Ascending aorta (tissue), 2 donors: ENCODE measurements around the gene TTL. TPM values are rescaled to one million over a fixed set of nuclear protein-coding genes. Genes with fewer than 3 reads are reported as not detected.
"Not testable (repeated sequence)": the region's sequence is repeated elsewhere in the genome, so short reads cannot be mapped to it uniquely, and the experiment has no call there.

ENCODE experiments used
- DNase-seq, 2 donors: peaks; one replicate each; pipeline ENCODE4 v3.0.0-alpha.2; 2019; ENCODE audit warnings: low spot score in 2 of 2
- H3K27ac ChIP-seq, 2 donors: fragments of 200-600 bp; sonication (generic); one replicate each; pipeline ENCODE4 v1.5.1; 2016 to 2017; ENCODE audit warnings: mild to moderate bottlenecking in 1 of 2
- H3K27me3 ChIP-seq: fragments of 200-600 bp; sonication (generic); one replicate; pipeline ENCODE4 v1.5.1; 2017
- H3K36me3 ChIP-seq, 2 donors: fragments of 200-600 bp; sonication (generic); one replicate each; pipeline ENCODE4 v1.5.1; 2016
- H3K4me1 ChIP-seq, 2 donors: fragments of 200-600 bp; sonication (generic); one replicate each; pipeline ENCODE4 v1.5.1; 2016 to 2017; ENCODE audit warnings: mild to moderate bottlenecking in 1 of 2
- H3K4me3 ChIP-seq, 2 donors: fragments of 200-600 bp; sonication (generic); one replicate each; pipeline ENCODE4 v1.5.1; 2016 to 2017; ENCODE audit warnings: mild to moderate bottlenecking in 1 of 2
- H3K9me3 ChIP-seq, 2 donors: fragments of 200-600 bp; sonication (generic); one replicate each; pipeline ENCODE4 v1.5.1; 2016
- intact Hi-C: fragments of 100-400 bp; cut with DNase I; formaldehyde crosslinking; loops from one replicate; pipeline ENCODE4 v1.15.1; 2023
- total RNA-seq: library from RNA; depleted of rRNA; stranded (reverse); fragments of >200 nt; gene quantifications from one replicate; pipeline ENCODE4 v1.1.0, GENCODE V29; 2016
- TF ChIP-seq, protein P1 (sequence below), 3 experiments: fragments of 200-600 bp in 2 of 3; fragments of 450-650 bp in 1 of 3; sonication (generic) in 2 of 3; IDR thresholded peaks; one replicate each; pipeline ENCODE4 v1.5.1; 2016 to 2019; ENCODE audit warnings: antibody characterized with exemption in 3 of 3, mild to moderate bottlenecking in 1 of 3, moderate library complexity in 1 of 3

TTL gene
- total RNA-seq, 1 donor from 2014 or later = 3.2 TPM

DNA sequence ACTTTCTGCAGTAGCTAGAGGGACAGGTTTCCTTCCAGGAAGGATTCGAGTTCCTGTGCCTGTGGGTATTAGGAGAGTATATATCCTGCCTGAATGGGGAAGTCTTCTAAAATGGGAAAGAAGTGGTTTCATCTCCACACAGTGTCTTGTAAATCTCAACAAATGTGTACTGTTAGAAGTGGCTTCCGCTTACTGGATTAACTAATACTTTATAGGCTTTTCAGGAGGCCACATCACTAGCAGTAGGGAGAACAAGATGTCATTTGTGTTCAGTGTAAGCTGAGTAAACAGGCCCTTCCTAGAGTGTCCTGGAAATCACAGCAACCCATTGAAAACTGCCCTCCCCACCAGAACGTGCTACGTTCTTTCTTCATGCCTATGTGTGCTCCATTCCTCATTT is 47.8 kb downstream of the TTL start:
- H3K36me3 ChIP-seq = peaks cover 13 to 33% of the 10 kb centered on the region in 2 donors
- H3K4me1 ChIP-seq = no peaks in the 10 kb centered on the region
- H3K4me3 ChIP-seq = no peak overlapping the region
- no peak for DNase-seq
- no peaks in the 10 kb centered on the region for H3K27me3 ChIP-seq
- intact Hi-C loops = no loop called here
- TF ChIP-seq, protein P1, sequence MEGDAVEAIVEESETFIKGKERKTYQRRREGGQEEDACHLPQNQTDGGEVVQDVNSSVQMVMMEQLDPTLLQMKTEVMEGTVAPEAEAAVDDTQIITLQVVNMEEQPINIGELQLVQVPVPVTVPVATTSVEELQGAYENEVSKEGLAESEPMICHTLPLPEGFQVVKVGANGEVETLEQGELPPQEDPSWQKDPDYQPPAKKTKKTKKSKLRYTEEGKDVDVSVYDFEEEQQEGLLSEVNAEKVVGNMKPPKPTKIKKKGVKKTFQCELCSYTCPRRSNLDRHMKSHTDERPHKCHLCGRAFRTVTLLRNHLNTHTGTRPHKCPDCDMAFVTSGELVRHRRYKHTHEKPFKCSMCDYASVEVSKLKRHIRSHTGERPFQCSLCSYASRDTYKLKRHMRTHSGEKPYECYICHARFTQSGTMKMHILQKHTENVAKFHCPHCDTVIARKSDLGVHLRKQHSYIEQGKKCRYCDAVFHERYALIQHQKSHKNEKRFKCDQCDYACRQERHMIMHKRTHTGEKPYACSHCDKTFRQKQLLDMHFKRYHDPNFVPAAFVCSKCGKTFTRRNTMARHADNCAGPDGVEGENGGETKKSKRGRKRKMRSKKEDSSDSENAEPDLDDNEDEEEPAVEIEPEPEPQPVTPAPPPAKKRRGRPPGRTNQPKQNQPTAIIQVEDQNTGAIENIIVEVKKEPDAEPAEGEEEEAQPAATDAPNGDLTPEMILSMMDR (IDR thresholded peaks at IDR 0.05) = no peak
- no peaks in the 10 kb centered on the region for H3K9me3 ChIP-seq
- H3K27ac ChIP-seq = no peak overlapping the region

DNA sequence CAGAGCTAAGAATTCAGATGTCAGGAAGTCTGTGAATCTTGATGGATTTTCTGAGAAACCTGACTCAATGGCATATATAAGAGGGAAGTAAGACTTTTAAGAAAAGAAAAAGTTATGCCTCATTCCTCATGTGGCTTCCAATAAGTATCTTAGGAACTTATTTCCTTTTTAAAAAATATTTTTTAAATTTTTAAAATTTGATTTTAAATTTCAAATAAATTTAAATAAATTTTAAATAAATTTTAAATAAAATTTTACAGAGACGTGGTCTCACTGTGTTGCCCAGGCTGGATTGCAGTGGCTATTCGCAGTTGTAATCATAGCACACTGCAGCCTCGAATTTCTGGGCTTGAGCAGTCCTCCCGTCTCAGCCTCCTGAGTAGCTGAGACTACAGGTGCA is 48.8 kb downstream of the TTL start:
- no peaks in the 10 kb centered on the region for H3K9me3 ChIP-seq
- H3K27me3 ChIP-seq = no peaks in the 10 kb centered on the region
- no peak overlapping the region for H3K27ac ChIP-seq
- H3K36me3 ChIP-seq = peaks cover 13 to 33% of the 10 kb centered on the region in 2 donors
- TF ChIP-seq, protein P1 (IDR thresholded peaks at IDR 0.05) = no peak
- DNase-seq = no peak
- H3K4me1 ChIP-seq = no peaks in the 10 kb centered on the region
- no peak overlapping the region for H3K4me3 ChIP-seq
- intact Hi-C loops = no loop called here

DNA sequence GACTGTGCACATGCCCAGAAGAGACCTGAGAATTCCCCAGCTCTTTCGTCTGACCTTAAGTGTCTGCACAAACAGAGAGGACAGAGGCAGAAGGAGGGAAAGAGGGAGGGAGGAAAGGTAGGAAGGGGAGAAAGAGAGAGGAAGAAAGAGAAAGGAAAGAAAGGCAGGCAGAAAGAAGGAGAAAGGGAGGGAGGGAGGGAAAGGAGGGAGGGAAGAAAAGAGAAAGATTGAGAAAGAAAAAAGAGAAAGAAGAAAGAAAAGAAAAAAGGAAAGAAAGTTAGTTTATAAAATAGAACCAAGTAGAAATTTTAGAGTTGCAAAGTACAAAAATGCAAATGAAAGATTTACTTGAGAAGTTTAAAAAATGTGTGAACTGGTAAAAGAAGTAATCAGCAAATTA is 52.9 kb downstream of the TTL start:
- Histone ChIP-seq H3K36me3 (peaks cover 6 to 15% of the 10 kb centered on the region in 2 donors), H3K4me1 (no peaks in the 10 kb centered on the region), H3K27me3 (no peaks in the 10 kb centered on the region), H3K4me3 (no peak overlapping the region), H3K9me3 (no peaks in the 10 kb centered on the region), H3K27ac (no peak overlapping the region)
- intact Hi-C loops = no loop called here
- DNase-seq = no peak
- TF ChIP-seq, protein P1 (IDR thresholded peaks at IDR 0.05) = no peak

DNA sequence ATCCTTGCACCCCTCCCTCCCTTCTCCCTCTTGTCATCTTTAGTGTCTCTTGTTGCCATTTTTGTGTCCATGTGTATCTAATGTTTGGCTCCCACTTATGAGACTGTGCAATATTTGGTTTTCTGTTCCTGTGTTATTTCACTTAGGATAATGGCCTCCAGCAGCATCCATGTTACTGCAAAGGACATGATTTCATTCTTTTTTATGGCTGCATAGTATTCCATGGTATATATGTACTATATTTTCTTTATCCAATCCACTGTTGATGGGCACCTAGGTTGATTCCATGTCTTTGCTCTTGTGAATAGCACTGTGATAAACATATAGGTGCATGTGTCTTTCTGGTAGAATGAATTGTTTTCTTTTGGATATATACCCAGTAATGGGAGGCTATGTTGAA is 54.7 kb downstream of the TTL start:
- H3K4me1 ChIP-seq, H3K27me3 ChIP-seq, H3K9me3 ChIP-seq, H3K36me3 ChIP-seq, H3K4me3 ChIP-seq, DNase-seq, intact Hi-C loops, H3K27ac ChIP-seq: not testable (repeated sequence)

DNA sequence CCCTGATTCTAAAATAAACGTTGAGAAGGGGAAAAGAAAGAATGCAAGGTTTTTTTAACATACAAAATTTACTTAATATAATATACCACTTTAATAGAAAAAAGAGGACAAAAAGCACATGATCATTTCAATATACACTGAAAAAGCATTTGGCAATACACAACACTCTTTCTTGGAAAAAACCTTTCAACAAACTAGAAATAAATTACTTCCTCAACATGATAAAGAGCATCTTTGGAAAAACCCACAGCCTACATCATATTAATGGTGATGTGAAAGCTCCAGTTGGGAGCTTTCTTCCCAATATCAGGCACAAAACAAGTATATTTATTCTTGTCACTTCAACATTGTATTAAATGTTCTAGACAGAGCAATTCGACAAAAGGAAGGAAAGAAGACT is 57.4 kb downstream of the TTL start:
- TF ChIP-seq, protein P1 (IDR thresholded peaks at IDR 0.05) = no peak

DNA sequence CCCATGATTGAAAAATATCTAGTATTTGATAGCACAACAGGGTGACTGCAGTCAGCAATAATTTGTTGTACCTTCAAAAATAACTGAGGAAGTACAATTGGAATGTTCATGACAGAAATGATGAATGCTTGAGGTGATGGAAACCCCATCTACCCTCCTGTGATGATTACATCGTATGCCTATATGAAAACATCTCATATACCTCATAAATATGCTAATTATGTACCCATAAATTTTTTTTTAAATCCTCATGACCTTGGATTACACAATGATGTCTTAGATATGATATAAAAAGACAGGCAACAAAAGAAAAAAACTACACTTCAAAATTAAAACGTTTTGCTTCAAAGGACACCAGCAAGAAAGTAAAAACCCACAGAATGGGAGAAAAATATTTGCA is 59.0 kb downstream of the TTL start:
- Histone ChIP-seq H3K27me3 (no peaks in the 10 kb centered on the region), H3K9me3 (no peaks in the 10 kb centered on the region), H3K4me1 (peaks cover 3 to 11% of the 10 kb centered on the region in 2 donors), H3K4me3 (peak overlapping the region in 1 of 2 donors; percentile 86), H3K36me3 (peaks cover 0 to 4% of the 10 kb centered on the region in 2 donors), H3K27ac (no peak overlapping the region)
- DNase-seq = no peak
- intact Hi-C loops = no loop called here
- TF ChIP-seq, protein P1 (IDR thresholded peaks at IDR 0.05) = no peak

More for the DNA sequence above, 57.4 kb downstream of the TTL start:
- H3K27me3 ChIP-seq = no peaks in the 10 kb centered on the region
- no peak overlapping the region for H3K4me3 ChIP-seq
- peaks cover 3 to 11% of the 10 kb centered on the region in 2 donors for H3K4me1 ChIP-seq
- H3K27ac ChIP-seq = no peak overlapping the region
- no peak for DNase-seq
- peaks cover 0 to 4% of the 10 kb centered on the region in 2 donors for H3K36me3 ChIP-seq
- no peaks in the 10 kb centered on the region for H3K9me3 ChIP-seq
- intact Hi-C loops = no loop called here
